Skeletal muscle tissue (tissue), 4 donors: ENCODE data around the gene ITPA. TPM values are rescaled to one million over a fixed set of nuclear protein-coding genes. Genes with fewer than 3 reads are reported as not detected.

ENCODE experiments used
- H3K27ac ChIP-seq: one replicate; pipeline ENCODE4 v1.7.0; 2013; ENCODE audit warnings: mild to moderate bottlenecking, low read depth, low read length, inconsistent platforms
- H3K27me3 ChIP-seq, 3 donors: one replicate each; pipeline ENCODE4 v1.7.0; 2013; ENCODE audit warnings: low read length in 3 of 3; ENCODE audit not compliant: control insufficient read depth in 3 of 3, insufficient read depth in 3 of 3
- H3K36me3 ChIP-seq, 3 donors: one replicate each; pipeline ENCODE4 v1.7.0; 2013; ENCODE audit warnings: low read length in 3 of 3; ENCODE audit not compliant: control insufficient read depth in 3 of 3, insufficient read depth in 3 of 3
- H3K4me1 ChIP-seq, 3 donors: one replicate each; pipeline ENCODE4 v1.7.0; 2013; ENCODE audit warnings: low read length in 3 of 3, mild to moderate bottlenecking in 3 of 3; ENCODE audit not compliant: control insufficient read depth in 3 of 3, insufficient read depth in 3 of 3
- H3K4me3 ChIP-seq, 3 donors: one replicate each; pipeline ENCODE4 v1.7.0; 2013; ENCODE audit warnings: low read length in 3 of 3
- H3K9ac ChIP-seq, 3 donors: one replicate each; pipeline ENCODE4 v1.7.0; 2013; ENCODE audit warnings: low read length in 3 of 3, mild to moderate bottlenecking in 3 of 3, moderate library complexity in 2 of 3, low read depth in 1 of 3
- H3K9me3 ChIP-seq, 3 donors: one replicate each; pipeline ENCODE4 v1.7.0; 2013; ENCODE audit warnings: low read length in 3 of 3; ENCODE audit not compliant: control insufficient read depth in 3 of 3
- total RNA-seq: library from RNA; depleted of rRNA; stranded (reverse); fragments of >200 nt; gene quantifications from one replicate; pipeline ENCODE4 v1.2.3, GENCODE V29; 2014
- donor health status: Osteomylitis.

Gene ITPA
- total RNA-seq, 1 donor from 2014 or later: 42.8 TPM

- H3K27me3 ChIP-seq: peaks cover 0 to 3% (median 0%) of the 10 kb centered on the region in 3 donors
- H3K4me3 ChIP-seq: no peak overlapping the region
- H3K9ac ChIP-seq: no peak overlapping the region
- peaks cover 43 to 55% (median 44%) of the 10 kb centered on the region in 3 donors for H3K36me3 ChIP-seq
- H3K27ac ChIP-seq: no peak overlapping the region
- no peaks in the 10 kb centered on the region for H3K9me3 ChIP-seq
- peaks cover 10 to 18% (median 17%) of the 10 kb centered on the region in 3 donors for H3K4me1 ChIP-seq
These were observed 42.5 kb downstream of the ITPA start for GRCh38 chr20:3251806-3252205.

- Histone ChIP-seq H3K9me3 (no peaks in the 10 kb centered on the region), H3K4me1 (no peaks in the 10 kb centered on the region), H3K4me3 (no peak overlapping the region), H3K27me3 (no peaks in the 10 kb centered on the region), H3K9ac (no peak overlapping the region), H3K27ac (no peak overlapping the region), H3K36me3 (peaks cover 59 to 71% (median 62%) of the 10 kb centered on the region in 3 donors)
These were observed 46.4 kb downstream of the ITPA start for GRCh38 chr20:3255728-3256127.

- no peaks in the 10 kb centered on the region for H3K4me1 ChIP-seq
These were observed 49.1 kb downstream of the ITPA start for GRCh38 chr20:3258429-3258828.

GRCh38 chr20:3262566-3262965 is 53.3 kb downstream of the ITPA start:
- Histone ChIP-seq H3K27ac (no peak overlapping the region), H3K27me3 (no peaks in the 10 kb centered on the region), H3K36me3 (peaks cover 40 to 52% (median 46%) of the 10 kb centered on the region in 3 donors), H3K9me3 (no peaks in the 10 kb centered on the region), H3K4me1 (no peaks in the 10 kb centered on the region), H3K4me3 (no peak overlapping the region), H3K9ac (no peak overlapping the region)

More at GRCh38 chr20:3258429-3258828, 49.1 kb downstream of the ITPA start:
- Histone ChIP-seq H3K27ac (no peak overlapping the region), H3K27me3 (no peaks in the 10 kb centered on the region), H3K9me3 (no peaks in the 10 kb centered on the region), H3K4me3 (no peak overlapping the region), H3K9ac (no peak overlapping the region), H3K36me3 (peaks cover 51 to 63% (median 62%) of the 10 kb centered on the region in 3 donors)

GRCh38 chr20:3270051-3270450 is 60.8 kb downstream of the ITPA start:
- peaks cover 3 to 5% (median 4%) of the 10 kb centered on the region in 3 donors for H3K4me1 ChIP-seq
- H3K9me3 ChIP-seq: no peaks in the 10 kb centered on the region
- H3K27ac ChIP-seq: no peak overlapping the region
- no peak overlapping the region for H3K4me3 ChIP-seq
- no peak overlapping the region for H3K9ac ChIP-seq
- peaks cover 31 to 42% (median 39%) of the 10 kb centered on the region in 3 donors for H3K36me3 ChIP-seq
- no peaks in the 10 kb centered on the region for H3K27me3 ChIP-seq

- H3K36me3 ChIP-seq: peaks cover 43 to 62% (median 56%) of the 10 kb centered on the region in 3 donors
These were observed 64.1 kb downstream of the ITPA start for GRCh38 chr20:3273371-3273770.

More at GRCh38 chr20:3273371-3273770, 64.1 kb downstream of the ITPA start:
- peaks cover 12 to 28% (median 26%) of the 10 kb centered on the region in 3 donors for H3K4me1 ChIP-seq
- H3K27ac ChIP-seq: no peak overlapping the region
- H3K9ac ChIP-seq: no peak overlapping the region
- H3K9me3 ChIP-seq: no peaks in the 10 kb centered on the region
- no peak overlapping the region for H3K4me3 ChIP-seq
- no peaks in the 10 kb centered on the region for H3K27me3 ChIP-seq

Other genes starting within 250 kb of the ITPA start
- gene GNRH2, start 165.9 kb upstream of the ITPA start, total RNA-seq: not detected
- 25.6 TPM for gene MRPS26, start 163.4 kb upstream of the ITPA start, total RNA-seq
- gene OXT, start 137.9 kb upstream of the ITPA start, total RNA-seq: not detected
- not detected for gene AVP, start 124.8 kb upstream of the ITPA start, total RNA-seq
- gene FASTKD5, start 49.6 kb upstream of the ITPA start, total RNA-seq: 12.5 TPM
- 3.1 TPM for gene UBOX5, start 49.6 kb upstream of the ITPA start, total RNA-seq
- 1.6 TPM for gene LZTS3, start 35.9 kb upstream of the ITPA start, total RNA-seq
- 20.4 TPM for gene DDRGK1, start 4.8 kb upstream of the ITPA start, total RNA-seq
- under 0.01 TPM for gene SLC4A11, start 29.7 kb downstream of the ITPA start, total RNA-seq
- 13.6 TPM for gene DNAAF9, start 198.2 kb downstream of the ITPA start, total RNA-seq